K562 (cell line): Measurements from ENCODE around the gene KIF5A. TPM values are rescaled to one million over a fixed set of nuclear protein-coding genes. Genes with fewer than 3 reads are reported as not detected.
A peak's percentile ranks its signal among the peaks of the same experiment; 100 is the strongest.

Experiments
- ARHGAP35 ChIP-seq: fragments of 450-650 bp; IDR thresholded peaks from 2 replicates; pipeline ENCODE4 v1.6.1; 2018; ENCODE audit not compliant: partially characterized antibody
- C11orf30 ChIP-seq: fragments of 450-650 bp; IDR thresholded peaks from 2 replicates; pipeline ENCODE4 v1.6.1; 2016; ENCODE audit warnings: low read depth, mild to moderate bottlenecking
- CBFA2T3 ChIP-seq: fragments of 450-650 bp; IDR thresholded peaks from 2 replicates; pipeline ENCODE4 v1.6.1; 2017
- CSDE1 ChIP-seq, 2 experiments: fragments of 450-650 bp; IDR thresholded peaks; 2 replicates each; pipeline ENCODE4 v1.6.1; 2016; ENCODE audit warnings: mild to moderate bottlenecking in 1 of 2
- DEAF1 ChIP-seq: fragments of 450-650 bp; formaldehyde crosslinking; IDR thresholded peaks from 2 replicates; pipeline ENCODE4 v1.4.0; 2020; ENCODE audit warnings: mild to moderate bottlenecking, moderate library complexity
- EHMT2 ChIP-seq: fragments of 450-650 bp; IDR thresholded peaks from 2 replicates; pipeline ENCODE4 v1.6.1; 2018; ENCODE audit warnings: antibody characterized with exemption
- ELF2 ChIP-seq: fragments of 250-450 bp; sonication (Bioruptor Pico); IDR thresholded peaks from 2 replicates; pipeline ENCODE4 v1.5.0; 2021; ENCODE audit warnings: mild to moderate bottlenecking
- FOXP1 ChIP-seq: sonication (generic); formaldehyde crosslinking; IDR thresholded peaks from 2 replicates; pipeline ENCODE4 v1.8.0; 2022; ENCODE audit warnings: mild to moderate bottlenecking, missing genetic modification reagents
- HINFP ChIP-seq: fragments of 450-650 bp; conservative IDR thresholded peaks from 2 replicates; pipeline ENCODE4 v1.6.1; 2016; ENCODE audit warnings: missing genetic modification characterization, low read depth, mild to moderate bottlenecking, control low read depth, missing compliant biosample characterization
- MLLT1 ChIP-seq, 2 experiments: fragments of 450-650 bp; IDR thresholded peaks; 2 replicates each; pipeline ENCODE4 v1.6.1; 2016
- NCOA1 ChIP-seq: fragments of 450-650 bp; IDR thresholded peaks from 2 replicates; pipeline ENCODE4 v1.6.1; 2016; ENCODE audit warnings: low read depth
- POLR3G ChIP-seq: IDR thresholded peaks from 2 replicates; pipeline ENCODE4 v1.6.1; 2011; ENCODE audit not compliant: insufficient read length, insufficient replicate concordance; ENCODE audit errors: extremely low read depth
- RBM15 ChIP-seq: fragments of 200-400 bp; formaldehyde crosslinking; IDR thresholded peaks from 2 replicates; pipeline ENCODE4 v1.6.1; 2018; ENCODE audit warnings: mild to moderate bottlenecking, low read length, moderate library complexity; ENCODE audit not compliant: insufficient read depth
- SOX6 ChIP-seq: fragments of 450-650 bp; IDR thresholded peaks from 2 replicates; pipeline ENCODE4 v1.6.1; 2014; ENCODE audit warnings: mild to moderate bottlenecking
- STAG1 ChIP-seq: sonication (generic); formaldehyde crosslinking; IDR thresholded peaks from 2 replicates; pipeline ENCODE4 v1.5.0; 2020; ENCODE audit warnings: missing genetic modification reagents, borderline replicate concordance
- STAT5A ChIP-seq: IDR thresholded peaks from 2 replicates; pipeline ENCODE4 v1.6.1; 2012; ENCODE audit warnings: low read length, inconsistent platforms, borderline replicate concordance
- UBTF ChIP-seq, 2 experiments: IDR thresholded peaks; 2 replicates each; pipeline ENCODE4 v1.6.1; 2012; ENCODE audit warnings: improper control_type of control experiment in 2 of 2, low read depth in 2 of 2, low read length in 2 of 2, borderline replicate concordance in 1 of 2
- USF2 ChIP-seq: sonication (generic); formaldehyde crosslinking; IDR thresholded peaks from 2 replicates; pipeline ENCODE4 v1.5.0; 2020; ENCODE audit warnings: missing genetic modification reagents
- ZNF12 ChIP-seq: sonication (generic); formaldehyde crosslinking; IDR thresholded peaks from 2 replicates; pipeline ENCODE4 v1.4.0; 2020; ENCODE audit warnings: mild to moderate bottlenecking, missing genetic modification reagents
- ZNF165 ChIP-seq: fragments of 250-450 bp; sonication (Bioruptor Pico); IDR thresholded peaks from 2 replicates; pipeline ENCODE4 v1.4.0; 2020; ENCODE audit warnings: borderline replicate concordance
- ZNF347 ChIP-seq: fragments of 450-650 bp; formaldehyde crosslinking; IDR thresholded peaks from 2 replicates; pipeline ENCODE4 v1.4.0; 2020; ENCODE audit warnings: low read depth, mild to moderate bottlenecking, moderate library complexity
- polyA plus RNA-seq, 8 experiments: library from polyadenylated mRNA; depleted of rRNA in 4 of 8; stranded (reverse) in 5 of 8; unstranded in 3 of 8; fragments of >200 nt; fragmentation: Nextera tagmentation in 2 of 8; fragmentation: Illumina TruSeq in 1 of 8; extraction: Ambion mirVana in 2 of 8; extraction: Trizol in 1 of 8; gene quantifications; 2 replicates each; pipeline versions ENCODE4 v1.2.1 to v1.2.3, GENCODE V29; 2011 to 2014; ENCODE audit warnings: inconsistent platforms in 1 of 8, missing spikeins in 1 of 8
- total RNA-seq, 7 experiments: library from RNA; depleted of rRNA in 6 of 7; stranded (reverse); fragments of >200 nt in 6 of 7; fragmentation: Illumina TruSeq in 2 of 7; extraction: Trizol in 2 of 7; gene quantifications; 2 replicates each; pipeline versions ENCODE4 v1.2.1 to v1.2.3, GENCODE V29; 2011 to 2021; ENCODE audit warnings: low replicate concordance in 1 of 7

The KIF5A gene
- total and polyA plus RNA-seq, 9 of the 15 experiments (the other 6 are each of a cell fraction or from before 2014, with no cell fraction given), result 3.4 to 17.7 (median 8.0) TPM

GRCh38 chr12:57590864-57591781 lies 41.3 kb downstream of the KIF5A start, which contains the start of gene PIP4K2C (continued):
- TF ChIP-seq HINFP (tag) (peak; percentile 78), STAT5A (no peak), SOX6 (no peak), POLR3G (no peak), USF2 (CRISPR knock-in tag) (peak; percentile 96), FOXP1 (0 out of 2 replicates have a peak, but pooled peaks have one; percentile 44), EHMT2 (no peak), ZNF165 (CRISPR knock-in tag) (no peak), ZNF347 (CRISPR knock-in tag) (no peak), ELF2 (CRISPR knock-in tag) (peak; percentile 96), ARHGAP35 (no peak), UBTF (IDR thresholded peaks at IDR 0.05; ENCODE audit: borderline replicate concordance in 1 of 2, low read depth in 2 of 2, low read length in 2 of 2) (peak in 1 of 2 experiments; percentile 38; a peak in 1 of 4 replicates), CBFA2T3 (no peak), RBM15 (no peak), C11orf30 (0 out of 2 replicates have a peak, but pooled peaks have one; percentile 33), NCOA1 (no peak), MLLT1 (IDR thresholded peaks at IDR 0.05) (no peak), CSDE1 (IDR thresholded peaks at IDR 0.05) (no peak), ZNF12 (CRISPR knock-in tag) (0 out of 2 replicates have a peak, but pooled peaks have one; percentile 54), DEAF1 (CRISPR knock-in tag) (no peak), STAG1 (no peak)
